Stimulated activated CD8-positive, alpha-beta memory T cell treated with anti-CD3 and anti-CD28 coated beads, Interleukin-4, amount 100 ng/mL, for 24 hours (primary cell): Measurements from ENCODE around the gene NECTIN4.
"Not testable (repeated sequence)": the region's sequence is repeated elsewhere in the genome, so short reads cannot be mapped to it uniquely, and the experiment has no call there.

Source experiments
- DNase-seq: peaks from one replicate; pipeline ENCODE4 v3.0.0-alpha.2; 2020; ENCODE audit warnings: low read depth

The NECTIN4 gene

GRCh38 chr1:161054232-161054631, 35.1 kb downstream of the NECTIN4 start:
- no peak for DNase-seq

GRCh38 chr1:161052899-161053298, 36.5 kb downstream of the NECTIN4 start:
- no peak for DNase-seq

GRCh38 chr1:161051219-161051618, 38.1 kb downstream of the NECTIN4 start:
- no peak for DNase-seq

- DNase-seq = no peak
Measured at GRCh38 chr1:161048949-161049722, 40.2 kb downstream of the NECTIN4 start.

GRCh38 chr1:161047436-161048420, 41.6 kb downstream of the NECTIN4 start:
- no peak for DNase-seq

- DNase-seq = no peak
Measured at GRCh38 chr1:161046605-161047228, 42.6 kb downstream of the NECTIN4 start.

GRCh38 chr1:161045736-161046604, 43.4 kb downstream of the NECTIN4 start, which contains the start of gene USF1:
USF1 (minus strand) TSS chr1:161045977; CDS start chr1:161043275, 2,702 bp downstream.
- DNase-seq = peak; percentile 81

GRCh38 chr1:161044908-161045735, 44.2 kb downstream of the NECTIN4 start:
- peak; percentile 40 for DNase-seq

GRCh38 chr1:161044535-161044907, 44.8 kb downstream of the NECTIN4 start:
- no peak for DNase-seq

- no peak for DNase-seq
Measured at GRCh38 chr1:161039546-161039945, 49.8 kb downstream of the NECTIN4 start.

- DNase-seq = no peak
Measured at GRCh38 chr1:161039154-161039545, 50.2 kb downstream of the NECTIN4 start.

- DNase-seq = peak; percentile 81
Measured at GRCh38 chr1:161038523-161039153, 50.7 kb downstream of the NECTIN4 start, which contains the start of gene TSTD1. TSTD1 (minus strand) TSS chr1:161038964; CDS start chr1:161038889, 75 bp downstream.

- no peak for DNase-seq
Measured at GRCh38 chr1:161037661-161038522, 51.5 kb downstream of the NECTIN4 start.

GRCh38 chr1:161033751-161034150, 55.6 kb downstream of the NECTIN4 start:
- no peak for DNase-seq

GRCh38 chr1:161032409-161032808, 56.9 kb downstream of the NECTIN4 start:
- no peak for DNase-seq

GRCh38 chr1:161031874-161032273, 57.5 kb downstream of the NECTIN4 start:
- no peak for DNase-seq

- not testable (repeated sequence) for DNase-seq
Measured at GRCh38 chr1:161029466-161029865, 59.9 kb downstream of the NECTIN4 start.

- DNase-seq = not testable (repeated sequence)
Measured at GRCh38 chr1:161026954-161027353, 62.4 kb downstream of the NECTIN4 start.

GRCh38 chr1:161022432-161022831, 66.9 kb downstream of the NECTIN4 start:
- not testable (repeated sequence) for DNase-seq
